Right ventricle myocardium superior (tissue), 1 donor: ENCODE measurements around the gene MZF1. TPM values are rescaled to one million over a fixed set of nuclear protein-coding genes. Genes with fewer than 3 reads are reported as not detected.

Experiments
- ATAC-seq: fragments of 200-7000 bp; cut with Tn5 transposase; one replicate; pipeline ENCODE4 v1.9.1; 2020; ENCODE audit warnings: mild to moderate bottlenecking; ENCODE audit not compliant: poor library complexity
- DNase-seq: peaks from one replicate; pipeline ENCODE4 v3.0.0-alpha.2; 2020
- intact Hi-C: fragments of 100-400 bp; cut with DNase I; formaldehyde crosslinking; loops from one replicate; pipeline ENCODE4 v1.11.2; 2022
- total RNA-seq: library from RNA; stranded (reverse); fragmentation: NEBNext Ultra II Directional; extraction: Animal tissue kit (Norgen Biotek cat#: 25700); gene quantifications from one replicate; pipeline ENCODE4 v1.2.1, GENCODE V29; 2021
- donor health status: DM: no; HTN: yes; CAD: no; lungs with severe emphysema.

MZF1 gene
- total RNA-seq, 1 donor from 2014 or later, result 9.2 TPM

GRCh38 chr19:58558623-58559274, 14.4 kb downstream of the MZF1 start:
- peak; percentile 99 for DNase-seq
- ATAC-seq, result peak; percentile 85
- intact Hi-C loops, result no loop called here

GRCh38 chr19:58558066-58558622, 15.0 kb downstream of the MZF1 start, which contains the start of gene UBE2M:
TSS of gene UBE2M (minus strand) at chr19:58558611. CDS start at chr19:58558381, 230 bp downstream.
- DNase-seq (peak; percentile 81), ATAC-seq (no peak)
- intact Hi-C loops, result no loop called here

GRCh38 chr19:58557221-58558065, 15.7 kb downstream of the MZF1 start:
- DNase-seq, result no peak
- intact Hi-C loops, result no loop called here
- ATAC-seq, result no peak

GRCh38 chr19:58556622-58557220, 16.4 kb downstream of the MZF1 start:
- ATAC-seq, result no peak
- no peak for DNase-seq

GRCh38 chr19:58555920-58556621, 17.1 kb downstream of the MZF1 start:
- intact Hi-C loops, result no loop called here
- no peak for DNase-seq

More at GRCh38 chr19:58556622-58557220, 16.4 kb downstream of the MZF1 start:
- intact Hi-C loops, result no loop called here

GRCh38 chr19:58555369-58555885, 17.7 kb downstream of the MZF1 start:
- no peak for ATAC-seq
- DNase-seq, result no peak
- intact Hi-C loops, result no loop called here

More at GRCh38 chr19:58555920-58556621, 17.1 kb downstream of the MZF1 start:
- no peak for ATAC-seq

GRCh38 chr19:58554494-58555368, 18.4 kb downstream of the MZF1 start, which contains the start of gene CHMP2A:
TSS of gene CHMP2A (minus strand) at chr19:58555105. CDS start at chr19:58554212, 893 bp downstream.
- DNase-seq (peak; percentile 99), ATAC-seq (peak; percentile 60)
- intact Hi-C loops, result no loop called here

GRCh38 chr19:58553799-58554493, 19.2 kb downstream of the MZF1 start:
- intact Hi-C loops, result no loop called here
- no peak for DNase-seq

GRCh38 chr19:58552655-58553054, 20.5 kb downstream of the MZF1 start:
- no peak for ATAC-seq
- DNase-seq, result no peak
- intact Hi-C loops, result no loop called here

More at GRCh38 chr19:58553799-58554493, 19.2 kb downstream of the MZF1 start:
- ATAC-seq, result no peak

GRCh38 chr19:58551577-58552471, 21.3 kb downstream of the MZF1 start:
- ATAC-seq (no peak), DNase-seq (no peak)
- intact Hi-C loops, result no loop called here

GRCh38 chr19:58551123-58551497, 22.0 kb downstream of the MZF1 start:
- intact Hi-C loops, result no loop called here
- DNase-seq, result no peak

GRCh38 chr19:58550362-58551122, 22.6 kb downstream of the MZF1 start:
- ATAC-seq (no peak), DNase-seq (no peak)
- intact Hi-C loops, result no loop called here

More at GRCh38 chr19:58551123-58551497, 22.0 kb downstream of the MZF1 start:
- no peak for ATAC-seq

GRCh38 chr19:58549664-58550361, 23.3 kb downstream of the MZF1 start:
- DNase-seq (no peak), ATAC-seq (no peak)
- intact Hi-C loops, result no loop called here

GRCh38 chr19:58548859-58549663, 24.1 kb downstream of the MZF1 start:
- ATAC-seq, result no peak
- intact Hi-C loops, result no loop called here
- no peak for DNase-seq
